HG03280 (cell line): ENCODE data around the gene C19orf81.

Experiments
- ATAC-seq: cut with Tn5 transposase; IDR thresholded peaks from one replicate; pipeline ENCODE4 v1.9.1; 2021; ENCODE audit warnings: mild to moderate bottlenecking, moderate library complexity; ENCODE audit not compliant: unreplicated experiment

C19orf81 gene

DNA sequence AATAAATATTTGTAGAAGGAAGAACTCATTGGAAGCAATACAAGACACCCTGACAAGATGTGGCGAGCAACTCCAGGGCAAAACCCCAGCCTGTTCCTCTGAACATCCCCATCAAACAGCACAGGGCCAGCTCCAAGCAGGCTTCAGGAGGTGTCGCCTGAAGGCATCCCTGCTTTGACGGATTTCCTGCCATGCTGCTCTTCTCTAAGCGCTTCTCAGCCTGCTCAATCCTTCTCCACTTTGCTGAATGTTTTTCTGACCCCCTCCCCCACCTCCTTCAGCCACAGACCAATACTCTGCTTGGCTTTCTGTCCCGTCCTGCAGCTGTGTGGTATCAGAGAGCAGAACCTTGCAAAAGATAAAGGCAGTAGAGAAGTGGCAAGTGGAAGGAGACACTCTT is 28.4 kb downstream of the C19orf81 start:
- ATAC-seq: no peak

DNA sequence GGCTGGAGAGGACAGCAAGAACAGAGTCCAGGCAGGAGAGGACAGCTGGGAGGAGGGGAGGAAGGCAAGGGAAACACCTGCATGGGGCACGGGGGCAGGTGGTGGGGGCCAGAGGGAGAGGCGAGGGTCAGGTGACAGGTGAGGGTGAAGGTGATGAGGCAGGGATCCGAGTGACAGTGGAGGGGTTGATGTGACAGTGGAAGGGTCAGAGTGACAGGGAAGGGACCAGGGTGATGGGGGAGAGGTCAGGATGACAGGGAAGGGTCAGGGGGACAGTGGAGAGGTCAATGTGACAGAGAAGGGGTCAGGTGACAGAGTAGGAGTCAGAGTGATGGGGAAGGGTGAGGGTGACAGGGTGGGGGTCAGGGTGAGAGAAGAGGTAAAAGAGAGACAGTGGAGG is 29.1 kb downstream of the C19orf81 start:
- no peak for ATAC-seq

DNA sequence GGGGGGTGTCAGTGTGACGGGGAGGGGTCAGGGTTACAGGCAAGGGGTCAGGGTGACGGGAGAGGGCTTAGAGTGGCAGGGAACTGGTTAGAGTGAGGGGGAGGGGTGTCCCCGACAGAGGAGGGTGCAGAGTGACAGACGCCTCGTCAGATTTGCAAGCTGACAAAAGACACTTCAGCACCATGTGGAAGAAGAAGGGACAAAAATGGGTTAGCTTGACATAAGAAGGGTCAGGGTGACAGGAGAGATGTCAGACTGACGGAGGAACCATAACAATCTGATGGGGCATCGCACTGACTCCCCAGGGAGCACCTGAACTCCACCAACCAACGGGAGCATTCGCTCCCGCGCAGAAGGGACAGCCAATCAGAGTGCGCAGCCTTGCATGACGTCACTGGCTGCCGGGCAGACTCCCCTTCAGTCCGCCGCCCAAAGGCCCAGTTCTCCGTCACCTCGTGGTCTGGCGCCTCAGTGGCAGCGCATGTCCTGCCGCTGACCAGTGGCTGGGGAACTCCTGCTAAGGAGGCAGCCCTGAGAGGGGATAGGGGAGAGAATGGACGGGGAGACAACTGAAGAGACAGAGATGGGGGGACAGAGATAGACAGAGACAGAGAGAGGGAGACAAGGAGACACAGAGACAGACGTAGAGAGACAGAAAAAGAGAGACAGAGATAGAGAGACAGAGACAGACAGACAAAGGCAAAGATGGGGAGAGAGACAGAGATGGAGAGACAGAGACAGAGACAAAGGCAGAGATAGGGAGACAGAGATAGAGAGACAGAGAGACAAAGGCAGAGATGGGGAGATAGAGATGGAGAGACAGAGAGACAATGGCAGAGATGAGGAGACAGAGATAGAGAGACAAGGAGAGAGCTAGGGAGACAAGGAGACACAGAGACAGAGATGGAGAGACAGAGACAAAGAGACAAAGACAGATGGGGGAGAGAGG is 30.2 kb downstream of the C19orf81 start:
- peak; percentile 85 for ATAC-seq

DNA sequence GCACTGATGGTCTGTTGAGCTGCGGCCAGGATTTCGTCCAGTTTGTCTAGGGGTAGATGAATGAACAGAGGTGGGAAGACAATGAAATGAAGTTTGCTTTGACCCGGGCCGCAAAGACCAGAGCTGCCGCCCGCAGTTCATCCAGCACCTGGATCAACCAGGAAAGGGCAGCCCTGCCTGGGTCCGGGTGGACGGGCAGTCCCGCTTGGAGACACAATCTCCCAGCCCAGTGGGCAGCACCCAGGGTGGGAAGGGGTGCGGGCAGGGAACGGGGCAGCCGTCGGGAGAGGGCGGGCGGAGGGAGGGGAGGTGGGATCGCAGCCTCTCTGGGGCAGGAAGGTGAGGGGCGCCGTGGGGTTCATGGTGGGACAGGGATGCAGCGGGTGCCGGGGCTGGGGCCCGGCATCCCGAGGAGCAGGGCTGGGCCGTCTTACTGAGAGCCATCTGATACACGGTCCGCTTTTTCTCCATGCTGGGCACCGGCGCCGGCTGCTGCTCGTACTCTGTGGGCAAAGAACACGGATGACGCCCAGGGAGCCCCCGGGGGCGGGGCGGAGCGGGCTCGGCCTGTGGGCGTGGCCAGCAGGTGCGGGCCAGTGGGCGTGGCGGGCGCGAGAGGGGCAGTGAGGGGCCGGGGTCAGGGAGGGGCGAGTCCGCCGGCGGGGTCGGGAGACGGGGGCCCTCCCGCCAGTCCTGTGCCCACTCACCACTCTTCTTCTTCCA is 37.2 kb downstream of the C19orf81 start:
- no peak for ATAC-seq

DNA sequence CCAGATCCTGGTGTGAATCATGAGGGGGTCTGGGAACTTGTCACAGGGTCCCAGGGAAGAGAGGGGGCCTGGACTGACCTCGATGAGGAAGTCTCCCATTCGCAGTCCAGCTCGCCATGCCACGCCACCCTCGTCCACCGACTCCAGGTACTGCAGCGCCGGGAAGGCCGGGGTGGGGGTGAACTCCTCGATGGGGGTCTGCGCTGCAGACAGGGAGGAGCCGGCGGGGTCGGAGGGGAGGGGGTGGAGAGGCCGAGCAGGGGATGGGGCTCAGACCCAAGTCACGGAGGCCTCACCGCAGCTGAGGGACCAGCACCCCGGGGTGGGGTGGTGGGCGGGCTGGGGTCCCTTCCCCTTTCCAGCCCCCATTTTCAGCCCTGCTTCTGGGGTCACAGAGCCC is 39.5 kb downstream of the C19orf81 start:
- no peak for ATAC-seq

DNA sequence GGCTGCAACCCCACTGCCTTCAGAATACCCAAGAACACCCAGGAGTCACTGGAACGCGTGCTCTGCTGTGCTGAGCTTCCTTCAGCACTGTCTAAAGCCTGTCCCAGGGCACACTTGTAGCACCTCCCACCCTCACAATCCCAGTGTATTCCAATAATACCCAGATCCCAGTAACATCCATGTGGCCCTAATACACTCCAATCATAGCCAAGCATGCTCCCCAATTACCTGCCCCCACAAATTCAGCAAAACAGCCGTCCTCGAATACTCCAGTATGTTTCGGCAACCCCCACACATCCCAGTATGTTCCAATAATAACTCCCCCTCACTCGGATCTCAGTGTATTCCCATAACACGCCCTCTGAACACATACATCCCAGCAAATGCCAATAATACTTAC is 41.2 kb downstream of the C19orf81 start:
- ATAC-seq: no peak

DNA sequence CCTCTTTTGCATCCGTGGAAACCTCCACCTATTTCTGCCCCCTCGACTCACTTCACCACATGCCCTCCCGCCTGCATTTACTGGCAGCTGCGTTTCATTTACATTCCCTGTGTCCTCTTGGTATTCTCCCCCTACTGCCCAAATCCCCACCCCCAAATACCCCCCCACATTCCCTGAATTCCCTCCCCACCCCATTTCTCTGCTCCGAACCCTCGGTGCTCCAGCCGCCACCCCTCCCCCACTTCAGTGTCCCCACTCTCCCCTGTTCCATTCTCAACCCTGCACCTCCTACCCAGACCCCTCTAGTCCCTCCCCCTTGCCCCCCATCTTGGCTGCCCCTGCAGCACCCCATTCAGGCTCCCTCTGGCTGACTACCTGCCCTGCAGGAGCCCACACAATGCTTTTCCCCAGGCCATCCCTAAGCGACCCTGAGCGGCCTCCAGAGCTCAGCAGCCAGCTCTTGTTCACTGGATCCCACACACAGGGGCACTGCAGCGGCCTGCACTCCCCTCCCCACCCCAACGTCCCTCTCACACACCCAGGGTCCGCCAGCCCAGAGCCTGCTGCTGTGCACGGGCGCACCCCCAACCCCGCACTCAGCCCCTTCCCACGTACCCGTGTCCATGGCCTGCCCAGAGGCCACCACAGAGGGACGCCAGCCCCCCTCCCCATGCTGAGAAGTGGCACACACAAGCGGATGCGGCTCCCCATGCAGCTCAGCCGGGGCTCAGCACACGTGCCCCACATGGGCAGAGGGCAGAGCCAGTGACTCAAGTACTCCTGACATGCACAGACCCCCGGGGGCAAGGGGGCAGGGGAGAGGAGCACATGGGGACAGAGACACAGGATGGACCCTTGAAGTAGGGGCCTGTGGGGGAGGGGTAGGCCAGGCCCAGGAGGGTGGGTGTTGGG is 44.1 kb downstream of the C19orf81 start:
- ATAC-seq: no peak

DNA sequence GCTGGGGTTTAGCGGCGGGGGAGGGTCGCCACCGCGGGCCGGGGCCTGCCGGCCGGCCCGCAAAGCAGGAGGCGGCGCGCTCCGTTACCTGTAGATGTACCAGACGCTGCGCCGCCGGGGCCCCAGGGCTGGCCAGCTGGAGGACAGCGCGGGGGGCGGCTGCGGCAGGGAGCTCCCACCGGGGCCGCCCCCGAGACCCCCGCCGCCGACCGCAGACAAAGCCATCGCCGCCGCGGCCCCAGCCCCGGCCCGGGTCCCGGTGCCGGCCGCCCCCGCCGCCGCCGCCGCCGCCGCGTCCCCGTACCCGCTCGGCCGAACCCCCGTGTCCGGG is 45.5 kb downstream of the C19orf81 start:
- ATAC-seq: no peak

DNA sequence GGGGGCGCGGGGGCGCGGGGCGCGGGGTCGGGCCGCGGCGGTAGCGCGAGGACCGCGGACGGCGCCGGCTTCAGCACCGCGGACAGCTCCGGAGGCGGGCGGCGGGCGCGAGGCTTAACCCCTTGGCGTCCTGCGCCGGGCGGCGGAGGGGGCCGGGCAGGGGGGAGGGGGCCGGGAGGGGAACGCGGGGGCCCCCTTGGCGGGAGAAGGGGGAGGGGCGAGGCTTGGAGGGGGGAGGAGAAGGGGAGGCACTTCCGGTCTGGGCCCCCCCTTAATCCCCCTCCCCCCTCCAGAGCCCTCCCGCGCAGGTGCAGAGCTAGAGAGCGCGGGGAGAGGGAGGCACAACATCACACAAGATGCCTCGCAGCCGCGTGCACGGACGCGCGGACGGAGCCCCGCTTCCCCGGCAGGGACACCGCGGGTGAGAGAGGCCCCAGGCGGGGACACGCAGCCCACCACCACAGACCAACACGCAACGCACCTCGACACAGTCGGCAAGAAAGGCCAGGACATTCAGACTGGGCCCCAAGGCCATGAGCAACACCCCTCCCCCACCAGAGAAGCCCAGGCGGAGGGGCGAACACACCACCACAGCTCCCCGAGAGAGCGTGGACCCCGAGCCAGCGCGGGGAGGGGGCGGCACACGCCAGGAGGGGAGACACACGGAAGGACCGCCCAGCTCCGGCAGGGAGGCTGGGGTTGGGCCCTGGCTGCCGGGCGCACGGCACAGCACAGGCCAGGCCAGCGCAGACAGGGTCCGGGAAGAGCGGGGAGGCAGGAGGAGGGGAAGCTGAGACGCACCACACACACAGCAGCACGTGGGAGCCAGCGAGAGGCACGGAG is 46.2 kb downstream of the C19orf81 start:
- ATAC-seq: no peak

DNA sequence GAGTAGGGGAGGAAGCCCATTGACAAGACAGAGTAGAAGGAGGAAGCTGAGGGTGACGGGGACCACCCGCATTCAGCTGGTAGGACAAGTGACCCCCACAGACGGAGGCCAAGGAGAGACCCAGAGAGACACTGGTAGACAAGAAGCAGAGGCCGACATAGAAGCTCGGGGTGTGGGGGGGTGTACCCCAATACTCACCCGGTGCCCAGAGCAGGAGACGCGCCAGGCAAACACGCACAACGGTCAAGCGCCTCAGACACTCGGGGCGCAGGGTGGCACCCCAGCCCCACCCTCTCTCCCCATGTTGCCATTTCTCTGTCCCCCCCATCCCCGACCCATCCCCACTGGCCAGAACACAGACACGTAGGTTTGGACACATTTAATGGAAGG is 46.8 kb downstream of the C19orf81 start:
- no peak for ATAC-seq

DNA sequence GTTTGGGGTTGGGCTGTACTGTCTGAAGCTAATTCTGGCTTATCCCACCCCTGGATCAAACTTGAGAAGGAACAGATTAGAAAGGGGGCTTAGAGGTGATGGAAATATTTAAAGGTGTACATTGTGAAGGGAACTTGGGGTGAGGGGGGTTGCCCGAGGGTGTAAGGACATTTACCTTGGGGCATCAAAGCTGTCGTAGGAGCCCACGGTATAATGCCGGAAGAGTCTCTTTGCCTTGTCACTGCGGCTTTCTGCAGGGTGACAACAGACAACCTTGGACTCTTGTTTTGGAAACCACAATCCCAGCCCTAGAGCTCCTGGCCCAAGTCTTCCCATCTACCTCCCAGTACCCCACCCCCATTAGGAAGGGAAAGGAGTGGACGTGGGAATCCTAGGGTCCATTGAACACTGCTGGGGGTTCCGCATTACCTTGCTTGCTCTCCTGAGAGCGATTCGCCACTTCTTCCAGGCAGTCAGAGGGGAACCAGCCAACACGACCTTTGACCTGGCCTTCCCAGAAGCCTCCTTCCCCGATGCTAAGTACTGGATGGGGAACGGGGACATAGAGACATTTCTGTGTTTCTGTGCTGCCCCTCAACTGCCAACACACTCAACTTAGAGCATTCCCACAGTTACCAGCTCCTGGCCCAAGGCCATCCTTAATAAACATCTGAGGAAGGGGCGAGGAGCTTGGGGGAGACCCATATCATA is 48.3 kb downstream of the C19orf81 start:
- no peak for ATAC-seq

DNA sequence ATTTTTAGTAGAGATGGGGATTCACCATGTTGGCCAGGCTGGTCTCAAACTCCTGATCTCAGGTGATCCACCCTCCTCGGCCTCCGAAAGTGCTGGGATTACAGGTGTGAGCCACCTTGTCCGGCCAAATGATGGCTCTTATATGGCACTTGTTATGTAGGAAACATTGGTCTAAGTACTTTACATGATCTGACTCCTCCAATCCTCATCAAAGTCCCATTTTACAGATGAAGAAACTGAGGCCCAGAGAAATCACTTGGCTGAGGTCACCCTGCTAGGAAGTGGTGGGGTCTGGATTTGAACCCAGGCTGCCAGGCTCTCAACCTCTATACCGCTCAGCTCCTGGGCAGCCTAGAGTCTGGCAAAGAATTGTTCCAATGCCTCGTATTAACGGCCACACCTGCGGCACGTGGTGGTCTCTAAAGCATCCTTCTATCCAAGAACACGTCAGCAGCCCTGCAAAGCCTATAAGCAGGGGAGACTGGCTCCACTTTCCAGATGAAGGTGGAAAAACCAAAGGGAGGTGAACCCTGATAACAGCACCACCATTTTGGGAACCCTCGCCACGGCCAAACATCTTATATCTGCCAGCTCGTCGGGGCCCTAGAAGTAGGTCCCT is 52.2 kb downstream of the C19orf81 start:
- ATAC-seq: no peak

DNA sequence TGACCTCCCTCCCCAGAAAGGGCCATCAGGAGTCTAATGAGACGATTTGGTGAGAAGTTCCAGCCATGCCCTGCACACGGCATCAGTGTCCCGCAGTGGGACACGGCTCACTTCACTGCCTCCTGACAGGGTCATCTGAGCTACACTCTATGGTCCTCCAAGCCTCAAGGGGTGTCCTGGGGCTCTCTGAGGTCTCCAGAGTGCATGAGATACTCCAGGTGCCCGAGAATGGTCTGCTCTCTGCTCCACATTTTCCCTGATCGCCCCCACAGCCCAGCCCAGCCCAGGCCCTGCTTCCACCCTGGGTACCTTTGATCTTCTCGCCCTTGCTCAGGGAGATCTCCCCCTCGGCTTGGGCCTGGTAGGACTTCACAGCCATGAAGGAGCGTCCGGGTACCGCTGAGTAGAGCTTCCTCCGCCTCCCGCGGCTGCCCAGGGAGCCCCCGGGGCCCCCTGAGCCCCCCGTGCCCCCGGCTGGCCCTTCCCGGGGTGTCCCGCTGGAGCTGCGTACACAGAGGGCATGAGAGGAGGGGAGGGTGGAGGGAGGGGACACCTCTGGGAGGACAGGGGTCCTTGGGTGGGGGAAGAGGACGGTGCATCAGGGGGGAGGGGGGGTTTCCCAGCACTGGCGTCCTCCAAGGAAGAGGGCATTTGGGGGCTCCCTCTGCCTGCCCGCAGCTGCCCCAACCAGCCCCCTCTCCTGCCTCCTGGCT is 53.1 kb downstream of the C19orf81 start:
- ATAC-seq: no peak

DNA sequence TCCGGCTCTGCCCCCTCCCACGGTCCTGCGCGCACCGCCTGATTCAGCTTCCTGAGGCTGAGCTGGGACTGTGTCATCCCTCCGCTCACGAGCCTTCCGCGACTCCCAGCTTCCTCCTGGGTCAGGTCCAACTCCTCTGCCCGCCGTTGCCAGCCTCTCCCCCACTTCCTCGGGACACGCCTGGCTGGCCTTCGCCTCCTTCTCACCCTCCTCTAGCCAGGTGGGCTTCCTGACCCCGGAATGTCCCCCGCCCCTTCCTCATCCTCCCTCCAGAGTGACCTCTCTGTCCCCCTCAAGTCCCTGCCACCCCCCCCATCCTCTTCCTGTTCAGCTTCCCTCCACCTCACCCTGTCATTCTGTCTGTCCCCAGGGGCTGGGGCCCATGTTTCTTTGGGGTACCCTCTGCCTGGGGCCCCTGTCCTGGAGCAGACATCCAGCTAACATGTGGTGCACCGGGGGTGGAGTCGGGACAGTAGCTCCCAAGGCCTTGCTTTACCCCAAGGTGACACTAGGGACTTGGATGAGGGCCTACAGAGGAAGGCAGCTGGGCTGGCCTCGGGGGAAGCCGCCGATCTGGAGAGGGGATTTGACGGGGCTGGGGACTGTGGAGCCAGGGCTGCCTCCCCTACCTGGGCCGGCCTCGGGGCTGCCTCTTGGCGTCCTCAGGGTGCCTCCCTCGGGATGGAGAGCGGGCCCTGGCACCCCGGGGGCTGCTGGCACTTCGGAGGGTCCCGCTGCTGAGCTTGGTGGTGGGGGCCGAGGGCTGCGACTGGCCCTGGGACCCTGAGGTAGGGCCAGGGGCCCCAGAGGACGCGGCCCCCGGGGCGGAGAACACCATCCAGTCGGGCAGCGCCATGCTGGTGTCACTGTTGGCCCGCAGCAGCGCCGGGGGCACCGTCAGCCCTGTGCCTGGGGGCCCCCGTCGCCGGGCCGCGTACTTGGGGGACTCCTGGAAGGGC is 53.9 kb downstream of the C19orf81 start:
- ATAC-seq: no peak

DNA sequence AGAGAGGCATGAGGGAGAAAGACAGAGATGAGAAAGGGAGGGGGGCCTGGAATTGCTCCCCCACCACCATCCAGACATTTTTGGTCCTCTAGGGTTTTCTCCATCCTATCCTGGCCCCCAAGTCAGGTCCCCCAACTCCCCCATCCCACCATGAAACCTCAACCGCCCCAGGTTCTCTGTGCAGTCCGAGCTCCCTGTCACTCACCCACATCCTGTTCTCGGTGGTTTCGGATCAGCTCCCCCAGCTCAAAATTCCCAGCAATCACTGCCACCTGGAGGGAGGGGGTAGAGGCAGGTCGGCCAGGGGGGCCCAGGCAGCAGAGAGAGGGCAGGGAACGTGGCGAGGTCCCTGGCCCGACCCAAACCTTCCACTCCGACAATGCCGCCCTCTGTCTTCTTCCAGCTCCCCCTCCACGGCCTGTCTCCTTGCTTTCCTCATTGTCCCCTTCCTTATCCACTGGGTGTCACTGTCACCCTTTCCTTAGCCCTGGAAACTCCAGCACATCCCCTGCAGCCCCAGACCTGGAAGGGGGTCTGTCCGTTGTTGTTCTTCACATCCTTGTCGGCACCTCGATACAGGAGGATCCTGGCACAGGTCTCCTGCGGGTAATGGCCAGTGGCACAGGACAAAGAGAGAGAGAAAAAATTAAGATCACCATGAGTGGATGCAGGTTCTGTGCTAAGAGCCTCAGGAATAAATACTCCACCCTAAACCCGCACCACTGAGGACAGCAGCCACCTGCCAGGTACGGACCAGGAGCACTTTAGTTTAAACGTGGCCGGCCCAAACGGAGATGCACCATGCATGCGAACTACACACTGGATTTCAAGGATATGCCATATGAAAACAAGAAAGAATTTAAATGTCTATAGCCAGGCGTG is 54.9 kb downstream of the C19orf81 start:
- ATAC-seq: no peak

DNA sequence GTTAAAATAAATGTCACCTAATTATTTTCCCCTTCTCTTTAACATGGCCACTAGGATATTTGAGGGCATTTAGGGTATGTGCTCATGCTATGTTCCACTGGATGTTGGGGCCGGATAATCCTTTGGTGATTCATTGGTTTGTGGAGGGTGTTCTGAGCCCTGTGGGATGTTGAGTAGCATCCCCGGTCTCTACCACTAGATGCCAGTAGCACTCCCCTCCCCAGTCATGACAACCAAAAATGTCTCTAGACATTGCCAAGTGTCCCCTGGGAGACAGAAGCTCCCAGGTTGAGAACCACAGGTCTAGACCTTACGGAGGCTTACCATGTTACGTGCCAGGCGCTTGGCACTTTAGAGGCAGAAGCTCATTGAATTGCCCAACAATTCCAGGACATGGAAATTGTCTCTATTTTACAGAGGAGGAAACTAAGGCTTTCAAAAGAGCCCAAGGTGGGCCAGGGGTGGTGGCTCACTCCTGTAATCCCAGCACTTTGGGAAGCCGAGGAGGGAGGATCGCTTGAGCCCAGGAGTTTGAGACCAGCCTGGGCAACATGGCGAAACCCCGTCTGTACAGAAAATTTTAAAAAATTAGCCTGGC is 56.3 kb downstream of the C19orf81 start:
- ATAC-seq: no peak
